ENCODE data around the gene CMTM7.

CMTM7 gene

DNA sequence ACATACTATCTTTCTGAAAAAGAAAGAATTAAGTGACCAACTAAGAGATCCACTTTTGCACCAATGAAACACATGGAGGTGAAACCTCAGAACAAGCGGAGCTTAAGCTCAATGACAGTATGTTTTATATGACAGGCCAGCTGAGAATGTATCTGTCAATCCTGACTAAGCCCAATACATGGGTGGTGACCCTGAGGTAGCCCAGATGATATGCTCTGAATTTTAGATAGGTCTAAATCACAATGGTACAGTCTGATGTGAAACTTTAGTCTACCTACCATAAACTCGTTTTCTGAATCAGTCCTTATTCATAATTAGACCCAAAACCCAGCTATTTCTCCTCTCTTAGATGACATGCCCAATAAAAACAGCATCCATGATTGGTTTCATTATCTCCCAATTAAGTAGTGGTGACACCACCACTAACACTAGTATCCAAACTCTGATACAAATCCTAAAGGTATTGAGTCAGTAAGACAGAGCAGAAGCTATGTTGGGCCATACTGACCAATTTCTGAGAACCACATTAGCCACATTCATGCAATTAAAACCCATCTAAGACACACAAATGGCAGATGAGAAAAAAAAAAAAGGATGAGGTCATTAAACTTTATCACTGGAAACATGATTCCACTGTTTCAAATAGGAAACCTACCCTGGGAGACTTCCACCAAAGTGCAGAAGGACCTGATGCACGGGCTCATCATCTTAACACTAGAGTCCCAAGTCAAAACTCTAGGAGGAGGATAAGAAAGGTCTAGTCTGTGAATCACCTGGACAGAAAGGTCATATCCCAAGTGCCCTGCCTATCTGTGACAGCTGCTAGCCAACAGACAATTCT lies 90.4 kb downstream of the CMTM7 start:
- TF ChIP-seq, protein P1, sequence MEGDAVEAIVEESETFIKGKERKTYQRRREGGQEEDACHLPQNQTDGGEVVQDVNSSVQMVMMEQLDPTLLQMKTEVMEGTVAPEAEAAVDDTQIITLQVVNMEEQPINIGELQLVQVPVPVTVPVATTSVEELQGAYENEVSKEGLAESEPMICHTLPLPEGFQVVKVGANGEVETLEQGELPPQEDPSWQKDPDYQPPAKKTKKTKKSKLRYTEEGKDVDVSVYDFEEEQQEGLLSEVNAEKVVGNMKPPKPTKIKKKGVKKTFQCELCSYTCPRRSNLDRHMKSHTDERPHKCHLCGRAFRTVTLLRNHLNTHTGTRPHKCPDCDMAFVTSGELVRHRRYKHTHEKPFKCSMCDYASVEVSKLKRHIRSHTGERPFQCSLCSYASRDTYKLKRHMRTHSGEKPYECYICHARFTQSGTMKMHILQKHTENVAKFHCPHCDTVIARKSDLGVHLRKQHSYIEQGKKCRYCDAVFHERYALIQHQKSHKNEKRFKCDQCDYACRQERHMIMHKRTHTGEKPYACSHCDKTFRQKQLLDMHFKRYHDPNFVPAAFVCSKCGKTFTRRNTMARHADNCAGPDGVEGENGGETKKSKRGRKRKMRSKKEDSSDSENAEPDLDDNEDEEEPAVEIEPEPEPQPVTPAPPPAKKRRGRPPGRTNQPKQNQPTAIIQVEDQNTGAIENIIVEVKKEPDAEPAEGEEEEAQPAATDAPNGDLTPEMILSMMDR (IDR thresholded peaks at IDR 0.05; ENCODE audit: low read depth, low read length): no peak
- no peak for TF ChIP-seq POLR2A (IDR thresholded peaks at IDR 0.05; ENCODE audit: extremely low read depth, insufficient read length)
- TF ChIP-seq, protein P2, sequence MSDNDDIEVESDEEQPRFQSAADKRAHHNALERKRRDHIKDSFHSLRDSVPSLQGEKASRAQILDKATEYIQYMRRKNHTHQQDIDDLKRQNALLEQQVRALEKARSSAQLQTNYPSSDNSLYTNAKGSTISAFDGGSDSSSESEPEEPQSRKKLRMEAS (IDR thresholded peaks at IDR 0.05; ENCODE audit: low read depth, low read length): no peak
- TF ChIP-seq MYC (IDR thresholded peaks at IDR 0.05; ENCODE audit: low read depth, low read length): no peak
- no peak overlapping the region for H3K4me3 ChIP-seq (ENCODE audit: low read depth, low read length)
- DNase-seq (ENCODE audit: low read depth): no peak

DNA sequence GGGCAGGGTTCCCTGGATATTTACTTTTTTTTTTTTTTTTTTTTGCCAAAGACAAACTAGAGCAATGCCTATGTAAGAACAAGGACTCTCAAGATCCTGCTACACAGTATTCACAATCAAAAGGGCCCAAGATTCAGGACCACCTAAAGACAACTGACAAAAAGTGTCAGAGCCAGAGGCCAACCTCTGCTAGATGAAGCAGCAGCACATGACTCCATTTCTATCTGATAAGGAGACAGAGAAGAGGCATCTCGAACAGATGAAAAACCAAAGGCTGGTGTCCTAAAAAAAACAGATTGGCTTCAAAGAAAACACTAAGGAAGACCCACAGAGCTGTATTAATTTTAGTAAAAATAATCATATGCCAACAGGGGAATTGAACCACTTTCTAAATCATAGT lies 91.0 kb downstream of the CMTM7 start:
- TF ChIP-seq, protein P1 (IDR thresholded peaks at IDR 0.05; ENCODE audit: low read depth, low read length): no peak
- TF ChIP-seq, protein P2 (IDR thresholded peaks at IDR 0.05; ENCODE audit: low read depth, low read length): no peak
- TF ChIP-seq POLR2A (IDR thresholded peaks at IDR 0.05; ENCODE audit: extremely low read depth, insufficient read length) (no peak), MYC (IDR thresholded peaks at IDR 0.05; ENCODE audit: low read depth, low read length) (no peak)
- no peak overlapping the region for H3K4me3 ChIP-seq (ENCODE audit: low read depth, low read length)
- no peak for DNase-seq (ENCODE audit: low read depth)

DNA sequence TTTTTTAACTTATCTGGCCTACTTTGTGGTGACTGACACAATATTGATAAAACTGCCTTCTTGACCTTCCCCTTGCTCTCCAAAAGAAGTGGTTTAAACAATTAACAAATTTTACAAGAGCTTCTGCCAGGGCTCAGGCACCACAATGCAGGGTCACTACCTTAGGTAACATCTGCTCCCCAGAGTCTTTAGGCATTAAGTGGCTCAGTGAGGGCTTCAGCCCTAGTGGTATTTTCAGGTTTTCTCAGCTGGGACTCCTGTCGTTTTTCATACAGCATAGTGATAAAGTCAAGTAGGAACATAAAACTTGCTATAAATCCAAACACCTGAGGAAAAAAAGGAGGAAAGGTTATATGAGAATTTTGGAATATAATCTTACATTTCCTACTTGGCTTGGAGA lies 92.1 kb downstream of the CMTM7 start:
- TF ChIP-seq, protein P2 (IDR thresholded peaks at IDR 0.05; ENCODE audit: low read depth, low read length): no peak
- TF ChIP-seq POLR2A (IDR thresholded peaks at IDR 0.05; ENCODE audit: extremely low read depth, insufficient read length) (no peak), MYC (IDR thresholded peaks at IDR 0.05; ENCODE audit: low read depth, low read length) (no peak)
- TF ChIP-seq, protein P1 (IDR thresholded peaks at IDR 0.05; ENCODE audit: low read depth, low read length): no peak
- no peak for DNase-seq (ENCODE audit: low read depth)

DNA sequence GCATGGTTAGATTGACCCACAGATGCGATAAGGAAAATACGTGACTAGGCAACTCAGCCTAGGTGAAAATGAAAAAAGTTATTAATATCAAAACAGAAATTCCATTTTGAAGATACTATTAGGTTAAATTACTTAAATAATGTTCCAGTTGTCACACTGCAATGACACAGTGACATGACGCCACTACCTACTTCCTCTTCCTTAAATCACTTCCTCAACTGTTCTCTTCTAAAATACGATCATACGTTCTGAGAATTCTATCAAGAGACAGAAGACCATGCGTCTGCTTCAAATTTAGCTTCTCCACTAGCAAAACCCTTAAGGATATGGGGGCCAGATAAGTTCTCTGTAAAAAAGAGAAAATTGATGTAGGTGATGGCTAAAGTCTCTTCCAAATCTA lies 92.8 kb downstream of the CMTM7 start:
- no peak for TF ChIP-seq POLR2A (IDR thresholded peaks at IDR 0.05; ENCODE audit: extremely low read depth, insufficient read length)
- TF ChIP-seq, protein P1 (IDR thresholded peaks at IDR 0.05; ENCODE audit: low read depth, low read length): no peak
- TF ChIP-seq, protein P2 (IDR thresholded peaks at IDR 0.05; ENCODE audit: low read depth, low read length): no peak
- no peak for TF ChIP-seq MYC (IDR thresholded peaks at IDR 0.05; ENCODE audit: low read depth, low read length)
- peak; percentile 54 for DNase-seq (ENCODE audit: low read depth)
- H3K4me3 ChIP-seq (ENCODE audit: low read depth, low read length): no peak overlapping the region

More for the DNA sequence above, 92.1 kb downstream of the CMTM7 start:
- no peak overlapping the region for H3K4me3 ChIP-seq (ENCODE audit: low read depth, low read length)

DNA sequence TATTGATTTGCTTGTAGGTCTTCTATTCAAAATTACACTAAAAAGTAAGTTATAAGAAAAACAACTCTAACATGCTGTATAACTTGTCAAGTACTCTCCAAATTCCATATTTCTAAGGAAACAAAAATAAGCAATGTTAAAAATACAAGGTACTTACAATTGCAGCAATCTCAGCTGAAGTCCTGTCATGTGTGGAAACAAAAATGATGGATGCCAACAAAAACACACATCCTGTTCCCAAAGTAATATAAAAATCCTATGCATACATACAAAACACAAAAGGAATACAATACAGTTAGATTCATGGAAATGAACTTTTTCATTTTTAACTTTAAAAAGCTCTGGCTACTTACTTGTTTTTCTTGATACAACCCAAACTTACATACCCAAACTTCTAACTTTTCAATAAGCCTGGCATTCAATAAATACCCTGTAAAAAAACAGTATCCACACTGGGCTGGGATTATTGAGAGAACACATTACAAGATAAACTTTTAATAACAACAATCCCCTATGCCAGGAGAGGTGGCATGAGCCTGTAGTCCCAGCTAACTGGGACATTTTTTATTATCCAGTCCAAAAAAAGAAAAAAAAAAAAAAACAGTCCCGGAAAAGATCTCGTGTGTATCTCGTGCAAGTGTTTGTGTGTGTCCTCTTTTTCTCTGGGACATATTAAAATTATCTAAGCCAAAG lies 96.3 kb downstream of the CMTM7 start:
- no peak overlapping the region for H3K4me3 ChIP-seq (ENCODE audit: low read depth, low read length)
- TF ChIP-seq, protein P2 (IDR thresholded peaks at IDR 0.05; ENCODE audit: low read depth, low read length): no peak
- TF ChIP-seq POLR2A (IDR thresholded peaks at IDR 0.05; ENCODE audit: extremely low read depth, insufficient read length): no peak
- TF ChIP-seq MYC (IDR thresholded peaks at IDR 0.05; ENCODE audit: low read depth, low read length): no peak
- TF ChIP-seq, protein P1 (IDR thresholded peaks at IDR 0.05; ENCODE audit: low read depth, low read length): no peak
- no peak for DNase-seq (ENCODE audit: low read depth)
